Stimulated activated naive CD8-positive, alpha-beta T cell treated with anti-CD3 and anti-CD28 coated beads, Interleukin-15, Interleukin-2, amounts not matched to agents 100 ng/mL and 50 ng/mL, for 24 hours (primary cell): ENCODE data around the gene ARMH1.

ENCODE experiments used
- H3K27ac Mint-ChIP-seq: one replicate; pipeline ENCODE4 v1.8.0; 2021; ENCODE audit warnings: mild to moderate bottlenecking, mixed read lengths
- H3K27me3 Mint-ChIP-seq: one replicate; pipeline ENCODE4 v1.8.0; 2021; ENCODE audit warnings: mixed read lengths
- H3K36me3 Mint-ChIP-seq: one replicate; pipeline ENCODE4 v1.8.0; 2021; ENCODE audit warnings: low read depth, mixed read lengths
- H3K4me1 Mint-ChIP-seq: one replicate; pipeline ENCODE4 v1.8.0; 2021; ENCODE audit warnings: low read depth, mixed read lengths
- H3K4me3 Mint-ChIP-seq: one replicate; pipeline ENCODE4 v1.8.0; 2021; ENCODE audit warnings: mild to moderate bottlenecking, mixed read lengths
- H3K9me3 Mint-ChIP-seq: one replicate; pipeline ENCODE4 v1.8.0; 2021; ENCODE audit warnings: mixed read lengths

The ARMH1 gene

GRCh38 chr1:44640200-44640853 lies 34.2 kb upstream of the ARMH1 start:
- H3K36me3 Mint-ChIP-seq, result peaks cover 55% of the 10 kb centered on the region
- no peak overlapping the region for H3K4me3 Mint-ChIP-seq
- H3K27me3 Mint-ChIP-seq, result no peaks in the 10 kb centered on the region

GRCh38 chr1:44641126-44642102 lies 33.1 kb upstream of the ARMH1 start:
- no peaks in the 10 kb centered on the region for H3K4me1 Mint-ChIP-seq
- H3K27ac Mint-ChIP-seq, result peak overlapping the region; percentile 8
- H3K9me3 Mint-ChIP-seq, result no peaks in the 10 kb centered on the region
- H3K27me3 Mint-ChIP-seq, result no peaks in the 10 kb centered on the region
- H3K4me3 Mint-ChIP-seq, result no peak overlapping the region
- H3K36me3 Mint-ChIP-seq, result peaks cover 52% of the 10 kb centered on the region

More at GRCh38 chr1:44640200-44640853, 34.2 kb upstream of the ARMH1 start:
- peaks cover 4% of the 10 kb centered on the region for H3K4me1 Mint-ChIP-seq
- H3K9me3 Mint-ChIP-seq, result no peaks in the 10 kb centered on the region
- no peak overlapping the region for H3K27ac Mint-ChIP-seq

- H3K9me3 Mint-ChIP-seq, result no peaks in the 10 kb centered on the region
- no peaks in the 10 kb centered on the region for H3K4me1 Mint-ChIP-seq
- peak overlapping the region; percentile 74 for H3K27ac Mint-ChIP-seq
- H3K27me3 Mint-ChIP-seq, result no peaks in the 10 kb centered on the region
- H3K36me3 Mint-ChIP-seq, result peaks cover 53% of the 10 kb centered on the region
- H3K4me3 Mint-ChIP-seq, result no peak overlapping the region
These were observed 32.3 kb upstream of the ARMH1 start for GRCh38 chr1:44642255-44642654.

GRCh38 chr1:44642925-44643324 lies 31.6 kb upstream of the ARMH1 start:
- Mint-ChIP-seq H3K36me3 (peaks cover 60% of the 10 kb centered on the region), H3K27me3 (no peaks in the 10 kb centered on the region), H3K9me3 (no peaks in the 10 kb centered on the region)

GRCh38 chr1:44643721-44644334 lies 30.7 kb upstream of the ARMH1 start:
- Mint-ChIP-seq H3K9me3 (no peaks in the 10 kb centered on the region), H3K27me3 (no peaks in the 10 kb centered on the region), H3K4me3 (no peak overlapping the region), H3K4me1 (no peaks in the 10 kb centered on the region), H3K27ac (no peak overlapping the region), H3K36me3 (peaks cover 60% of the 10 kb centered on the region)

More at GRCh38 chr1:44642925-44643324, 31.6 kb upstream of the ARMH1 start:
- Mint-ChIP-seq H3K27ac (no peak overlapping the region), H3K4me3 (no peak overlapping the region), H3K4me1 (no peaks in the 10 kb centered on the region)

GRCh38 chr1:44644806-44645205 lies 29.7 kb upstream of the ARMH1 start:
- H3K4me1 Mint-ChIP-seq, result no peaks in the 10 kb centered on the region
- no peak overlapping the region for H3K4me3 Mint-ChIP-seq
- peaks cover 60% of the 10 kb centered on the region for H3K36me3 Mint-ChIP-seq
- H3K27ac Mint-ChIP-seq, result no peak overlapping the region
- no peaks in the 10 kb centered on the region for H3K9me3 Mint-ChIP-seq
- H3K27me3 Mint-ChIP-seq, result no peaks in the 10 kb centered on the region

GRCh38 chr1:44645476-44646244 lies 28.9 kb upstream of the ARMH1 start:
- no peak overlapping the region for H3K27ac Mint-ChIP-seq
- no peaks in the 10 kb centered on the region for H3K4me1 Mint-ChIP-seq
- no peak overlapping the region for H3K4me3 Mint-ChIP-seq
- H3K27me3 Mint-ChIP-seq, result no peaks in the 10 kb centered on the region
- H3K36me3 Mint-ChIP-seq, result peaks cover 62% of the 10 kb centered on the region
- H3K9me3 Mint-ChIP-seq, result no peaks in the 10 kb centered on the region

- Mint-ChIP-seq H3K27ac (no peak overlapping the region), H3K4me3 (no peak overlapping the region), H3K4me1 (no peaks in the 10 kb centered on the region), H3K27me3 (no peaks in the 10 kb centered on the region), H3K36me3 (peaks cover 65% of the 10 kb centered on the region), H3K9me3 (no peaks in the 10 kb centered on the region)
These were observed 28.0 kb upstream of the ARMH1 start for GRCh38 chr1:44646261-44647110.

GRCh38 chr1:44647896-44648295 lies 26.6 kb upstream of the ARMH1 start:
- H3K27me3 Mint-ChIP-seq, result no peaks in the 10 kb centered on the region
- H3K9me3 Mint-ChIP-seq, result no peaks in the 10 kb centered on the region
- no peak overlapping the region for H3K4me3 Mint-ChIP-seq
- H3K36me3 Mint-ChIP-seq, result peaks cover 59% of the 10 kb centered on the region
- H3K4me1 Mint-ChIP-seq, result no peaks in the 10 kb centered on the region
- H3K27ac Mint-ChIP-seq, result no peak overlapping the region

GRCh38 chr1:44648529-44649250 lies 25.8 kb upstream of the ARMH1 start:
- H3K4me1 Mint-ChIP-seq, result no peaks in the 10 kb centered on the region
- no peaks in the 10 kb centered on the region for H3K27me3 Mint-ChIP-seq
- H3K27ac Mint-ChIP-seq, result no peak overlapping the region
- H3K4me3 Mint-ChIP-seq, result no peak overlapping the region
- peaks cover 53% of the 10 kb centered on the region for H3K36me3 Mint-ChIP-seq
- no peaks in the 10 kb centered on the region for H3K9me3 Mint-ChIP-seq

- Mint-ChIP-seq H3K27ac (no peak overlapping the region), H3K4me1 (no peaks in the 10 kb centered on the region), H3K9me3 (no peaks in the 10 kb centered on the region), H3K36me3 (peaks cover 52% of the 10 kb centered on the region), H3K4me3 (no peak overlapping the region), H3K27me3 (no peaks in the 10 kb centered on the region)
These were observed 24.7 kb upstream of the ARMH1 start for GRCh38 chr1:44649788-44650158.

GRCh38 chr1:44650159-44650831 lies 24.2 kb upstream of the ARMH1 start:
- no peak overlapping the region for H3K27ac Mint-ChIP-seq

GRCh38 chr1:44651069-44651468 lies 23.4 kb upstream of the ARMH1 start:
- Mint-ChIP-seq H3K36me3 (peaks cover 43% of the 10 kb centered on the region), H3K27ac (no peak overlapping the region), H3K4me1 (no peaks in the 10 kb centered on the region), H3K9me3 (no peaks in the 10 kb centered on the region), H3K4me3 (no peak overlapping the region), H3K27me3 (no peaks in the 10 kb centered on the region)

More at GRCh38 chr1:44650159-44650831, 24.2 kb upstream of the ARMH1 start:
- H3K36me3 Mint-ChIP-seq, result peaks cover 47% of the 10 kb centered on the region
- no peaks in the 10 kb centered on the region for H3K27me3 Mint-ChIP-seq
- H3K4me1 Mint-ChIP-seq, result no peaks in the 10 kb centered on the region
- H3K4me3 Mint-ChIP-seq, result no peak overlapping the region
- no peaks in the 10 kb centered on the region for H3K9me3 Mint-ChIP-seq
